ENCODE results near the gene ZNF423.

GRCh38 chr16:49485663-49486062 lies 370.2 kb downstream of the ZNF423 start:
- TF ChIP-seq EZH2 (IDR thresholded peaks at IDR 0.05; ENCODE audit: insufficient read depth, poor library complexity, severe bottlenecking), result no peak
- TF ChIP-seq EZH2phosphoT487 (IDR thresholded peaks at IDR 0.05; ENCODE audit: insufficient read depth, low read depth), result no peak

Data from GM23248 (cell line).